ENCODE measurements around the gene ATXN2. TPM values are rescaled to one million over a fixed set of nuclear protein-coding genes. Genes with fewer than 3 reads are reported as not detected.
A peak's percentile ranks its signal among the peaks of the same experiment; 100 is the strongest.
"Not testable (repeated sequence)": the region's sequence is repeated elsewhere in the genome, so short reads cannot be mapped to it uniquely, and the experiment has no call there.

ATXN2 gene
- total and polyA plus RNA-seq, 2 of the 4 experiments (the other 2 are of a cell fraction): 12.4 to 66.5 TPM

DNA sequence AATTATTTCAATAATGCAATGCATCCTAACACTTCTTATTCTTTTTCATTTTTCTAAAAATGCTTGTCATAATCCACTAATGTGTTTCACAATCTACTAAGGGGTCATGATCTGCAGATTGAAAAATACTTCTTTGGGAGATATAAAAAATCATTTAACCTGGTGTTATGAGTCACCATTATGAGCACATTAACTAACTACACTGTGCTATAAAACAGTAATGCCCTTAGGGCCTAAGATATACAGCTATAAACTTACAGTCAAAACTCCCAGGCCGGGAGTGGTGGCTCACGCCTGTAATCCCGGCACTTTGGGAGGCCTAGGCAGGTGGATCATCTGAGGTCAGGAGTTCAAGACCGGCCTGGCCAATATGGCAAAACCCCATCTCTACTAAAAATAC lies 14.2 kb downstream of the ATXN2 start:
- Histone ChIP-seq H3K27me3 (ENCODE audit: control insufficient read depth, insufficient read depth, low read length) (no peaks in the 10 kb centered on the region), H3K9me1 (ENCODE audit: insufficient read depth, low read length) (peaks cover 43% of the 10 kb centered on the region), H3K4ac (ENCODE audit: low read depth, low read length) (no peak overlapping the region), H3K56ac (ENCODE audit: extremely low read depth, insufficient read depth, low read length) (no peak overlapping the region), H3K79me1 (ENCODE audit: low read depth in 1 of 2, low read length in 2 of 2) (peaks cover 8 to 76% of the 10 kb centered on the region in 2 experiments), H4K91ac (ENCODE audit: insufficient read depth, low read depth, low read length) (no peak overlapping the region), H2AK5ac (ENCODE audit: low read depth, low read length) (no peak overlapping the region), H3K4me1 (ENCODE audit: control insufficient read depth, insufficient read depth, low read length) (peaks cover 14% of the 10 kb centered on the region), H3K4me2 (ENCODE audit: low read depth, low read length) (no peak overlapping the region), H2BK20ac (ENCODE audit: low read depth, low read length) (no peak overlapping the region), H3K9me3 (ENCODE audit: control insufficient read depth, insufficient read depth, low read length) (no peaks in the 10 kb centered on the region), H2AFZ (replicated peaks; ENCODE audit: low read length, poor library complexity) (no peak overlapping the region), H3K14ac (replicated peaks; ENCODE audit: low read depth, low read length) (no peak overlapping the region), H3K36me3 (ENCODE audit: control insufficient read depth, insufficient read depth, low read length) (peaks cover 3% of the 10 kb centered on the region; the same call in 1 of the 2 replicates), H3K27ac (ENCODE audit: insufficient read depth, low read length) (no peak overlapping the region), H4K8ac (ENCODE audit: low read depth in 2 of 2, low read length in 2 of 2) (no peak overlapping the region), H2BK5ac (ENCODE audit: low read depth, low read length, poor library complexity, severe bottlenecking) (no peak overlapping the region), H3K23ac (ENCODE audit: low read depth, low read length) (no peak overlapping the region), H3K9ac (ENCODE audit: low read depth, low read length) (no peak overlapping the region), H3K4me3 (ENCODE audit: insufficient read depth, low read depth, low read length) (no peak overlapping the region), H2AK9ac (replicated peaks; ENCODE audit: low read depth, low read length, poor library complexity) (no peak overlapping the region), H4K5ac (ENCODE audit: low read depth, low read length) (no peak overlapping the region), H2BK15ac (ENCODE audit: low read depth, low read length) (no peak overlapping the region), H2BK120ac (ENCODE audit: low read depth, low read length) (no peak overlapping the region), H4K20me1 (ENCODE audit: insufficient read depth, low read length) (peaks cover 98% of the 10 kb centered on the region), H3K18ac (ENCODE audit: low read depth, low read length) (no peak overlapping the region)
- in situ Hi-C loops (cut with MboI; ENCODE audit: low sequenced_read_pairs) (no loop called here), intact Hi-C loops (cut with micrococcal nuclease) (no loop called here), dilution Hi-C loops (cut with HindIII; ENCODE audit: low sequenced_read_pairs, unreplicated experiment) (no loop called here)
- ATAC-seq (ENCODE audit: low read depth): peak; percentile 56
- CTCF ChIA-PET: no interaction called here
- peak; percentile 60 for DNase-seq
- POLR2A ChIA-PET (ENCODE audit: unreplicated experiment): no interaction called here
- peak; percentile 65 for TF ChIP-seq CEBPB (IDR thresholded peaks at IDR 0.05; ENCODE audit: low read depth, low read length)
- TF ChIP-seq NFE2L2 (IDR thresholded peaks at IDR 0.05; ENCODE audit: low read depth, low read length): no peak
- TF ChIP-seq FOS (IDR thresholded peaks at IDR 0.05; ENCODE audit: low read depth, low read length): peak; percentile 17; the same call in 1 of the 2 replicates
- 93% methylated on average over 3 of the region's 4 CpGs; no CpG with 5 or more reads in 1 of the 2 experiments for WGBS, 2 experiments (ENCODE audit: extremely low coverage in 2 of 2, insufficient read length in 1 of 2)
- BruUV-seq (replicated peaks): no TSS peak

DNA sequence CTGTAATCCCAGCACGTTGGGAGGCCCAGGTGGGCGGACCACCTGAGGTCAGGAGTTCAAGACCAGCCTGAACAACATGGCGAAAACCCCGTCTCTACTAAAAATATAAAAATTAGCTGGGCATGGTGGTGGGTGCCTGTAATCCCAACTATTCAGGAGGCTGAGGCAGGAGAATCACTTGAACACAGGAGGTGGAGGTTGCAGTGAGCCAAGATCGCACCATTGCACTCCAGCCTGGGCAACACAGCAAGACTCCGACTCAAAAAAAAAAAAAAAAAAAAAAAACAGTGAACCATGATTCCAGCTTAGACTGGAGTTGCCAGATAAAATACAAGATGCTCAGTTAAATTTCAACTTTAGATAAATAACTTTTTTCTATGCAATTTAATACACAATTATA lies 15.6 kb downstream of the ATXN2 start:
- peaks cover 98% of the 10 kb centered on the region for H4K20me1 ChIP-seq (ENCODE audit: insufficient read depth, low read length)
- H2BK120ac ChIP-seq (ENCODE audit: low read depth, low read length): not testable (repeated sequence)
- peaks cover 39% of the 10 kb centered on the region for H3K9me1 ChIP-seq (ENCODE audit: insufficient read depth, low read length)

More for the DNA sequence above, 15.6 kb downstream of the ATXN2 start:
- CTCF ChIA-PET; ATAC-seq (ENCODE audit: low read depth); H2AFZ ChIP-seq (replicated peaks; ENCODE audit: low read length, poor library complexity); H3K9me3 ChIP-seq (ENCODE audit: control insufficient read depth, insufficient read depth, low read length); H3K56ac ChIP-seq (ENCODE audit: extremely low read depth, insufficient read depth, low read length); H4K91ac ChIP-seq (ENCODE audit: insufficient read depth, low read depth, low read length); BruUV-seq (replicated peaks); dilution Hi-C loops (cut with HindIII; ENCODE audit: low sequenced_read_pairs, unreplicated experiment); H3K27me3 ChIP-seq (ENCODE audit: control insufficient read depth, insufficient read depth, low read length); H3K9ac ChIP-seq (ENCODE audit: low read depth, low read length); H3K23ac ChIP-seq (ENCODE audit: low read depth, low read length); H2BK15ac ChIP-seq (ENCODE audit: low read depth, low read length); H4K5ac ChIP-seq (ENCODE audit: low read depth, low read length); H3K27ac ChIP-seq (ENCODE audit: insufficient read depth, low read length); H2AK9ac ChIP-seq (replicated peaks; ENCODE audit: low read depth, low read length, poor library complexity); H3K18ac ChIP-seq (ENCODE audit: low read depth, low read length); H3K36me3 ChIP-seq (ENCODE audit: control insufficient read depth, insufficient read depth, low read length); H3K14ac ChIP-seq (replicated peaks; ENCODE audit: low read depth, low read length); H2BK5ac ChIP-seq (ENCODE audit: low read depth, low read length, poor library complexity, severe bottlenecking); H4K8ac ChIP-seq (ENCODE audit: low read depth in 2 of 2, low read length in 2 of 2); H3K4me3 ChIP-seq (ENCODE audit: insufficient read depth, low read depth, low read length); DNase-seq; intact Hi-C loops (cut with micrococcal nuclease); H3K4ac ChIP-seq (ENCODE audit: low read depth, low read length); H2BK20ac ChIP-seq (ENCODE audit: low read depth, low read length); H2AK5ac ChIP-seq (ENCODE audit: low read depth, low read length); H3K4me2 ChIP-seq (ENCODE audit: low read depth, low read length); in situ Hi-C loops (cut with MboI; ENCODE audit: low sequenced_read_pairs): not testable (repeated sequence)
- WGBS, 2 experiments (ENCODE audit: extremely low coverage in 2 of 2, insufficient read length in 1 of 2): no CpG with 5 or more reads among the region's 6 CpGs
- Histone ChIP-seq H3K4me1 (ENCODE audit: control insufficient read depth, insufficient read depth, low read length) (peaks cover 20% of the 10 kb centered on the region), H3K79me1 (ENCODE audit: low read depth in 1 of 2, low read length in 2 of 2) (peaks cover 8 to 78% of the 10 kb centered on the region in 2 experiments)
- POLR2A ChIA-PET (ENCODE audit: unreplicated experiment): interaction anchor here (0.7 kb wide), 1 partner anchor 23 kb away, joined by 5 read pairs; no protein-coding TSS in a partner anchor
